ENCODE measurements around the gene CILP2. TPM values are rescaled to one million over a fixed set of nuclear protein-coding genes. Genes with fewer than 3 reads are reported as not detected.

Gene CILP2
- total and polyA plus RNA-seq, 4 donors, result 0.08 to 0.42 (median 0.09) TPM; not detected in 1

DNA sequence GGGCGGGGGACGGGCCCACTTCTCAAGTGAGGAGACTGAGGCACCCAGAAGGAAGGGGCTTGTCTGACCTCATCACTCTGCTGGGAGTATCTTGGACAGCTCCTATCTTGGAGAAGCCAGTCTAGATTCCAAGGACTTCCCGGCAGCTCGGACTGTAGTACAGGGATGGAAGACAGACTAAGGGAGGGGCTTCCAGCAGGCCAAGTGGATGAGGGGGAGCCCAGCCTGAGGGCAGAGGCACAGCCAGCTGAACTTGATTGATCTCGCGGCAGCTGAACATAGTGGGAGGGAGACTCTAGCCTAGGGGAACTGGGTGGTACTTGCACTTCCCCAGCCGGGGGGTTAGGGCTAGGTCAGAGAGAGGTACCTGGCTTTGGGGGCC, 711 bp downstream of the CILP2 start:
- TF ChIP-seq NR2F2 (IDR thresholded peaks at IDR 0.05) (no peak), FOXA2 (IDR thresholded peaks at IDR 0.05) (no peak), FOXA1 (IDR thresholded peaks at IDR 0.05) (no peak), SP1 (IDR thresholded peaks at IDR 0.05) (no peak), HNF4G (IDR thresholded peaks at IDR 0.05) (no peak), GABPA (IDR thresholded peaks at IDR 0.05 in 1 of 2, conservative IDR thresholded peaks at IDR 0.05 in 1 of 2) (no peak), RAD21 (IDR thresholded peaks at IDR 0.05) (no peak), HNF4A (conservative IDR thresholded peaks at IDR 0.05) (no peak), YY1 (IDR thresholded peaks at IDR 0.05) (no peak)
- TF ChIP-seq, protein P1, sequence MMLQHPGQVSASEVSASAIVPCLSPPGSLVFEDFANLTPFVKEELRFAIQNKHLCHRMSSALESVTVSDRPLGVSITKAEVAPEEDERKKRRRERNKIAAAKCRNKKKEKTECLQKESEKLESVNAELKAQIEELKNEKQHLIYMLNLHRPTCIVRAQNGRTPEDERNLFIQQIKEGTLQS (IDR thresholded peaks at IDR 0.05), result no peak
- TF ChIP-seq, protein P2, sequence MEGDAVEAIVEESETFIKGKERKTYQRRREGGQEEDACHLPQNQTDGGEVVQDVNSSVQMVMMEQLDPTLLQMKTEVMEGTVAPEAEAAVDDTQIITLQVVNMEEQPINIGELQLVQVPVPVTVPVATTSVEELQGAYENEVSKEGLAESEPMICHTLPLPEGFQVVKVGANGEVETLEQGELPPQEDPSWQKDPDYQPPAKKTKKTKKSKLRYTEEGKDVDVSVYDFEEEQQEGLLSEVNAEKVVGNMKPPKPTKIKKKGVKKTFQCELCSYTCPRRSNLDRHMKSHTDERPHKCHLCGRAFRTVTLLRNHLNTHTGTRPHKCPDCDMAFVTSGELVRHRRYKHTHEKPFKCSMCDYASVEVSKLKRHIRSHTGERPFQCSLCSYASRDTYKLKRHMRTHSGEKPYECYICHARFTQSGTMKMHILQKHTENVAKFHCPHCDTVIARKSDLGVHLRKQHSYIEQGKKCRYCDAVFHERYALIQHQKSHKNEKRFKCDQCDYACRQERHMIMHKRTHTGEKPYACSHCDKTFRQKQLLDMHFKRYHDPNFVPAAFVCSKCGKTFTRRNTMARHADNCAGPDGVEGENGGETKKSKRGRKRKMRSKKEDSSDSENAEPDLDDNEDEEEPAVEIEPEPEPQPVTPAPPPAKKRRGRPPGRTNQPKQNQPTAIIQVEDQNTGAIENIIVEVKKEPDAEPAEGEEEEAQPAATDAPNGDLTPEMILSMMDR (IDR thresholded peaks at IDR 0.05; ENCODE audit: low read depth, low read length, missing input control), result no peak
- no peak for DNase-seq (ENCODE audit: low spot score)
- Histone ChIP-seq H3K9me3 (ENCODE audit: control insufficient read depth in 4 of 4, low read length in 3 of 4) (peaks cover 0 to 3% (median 0%) of the 10 kb centered on the region in 4 donors), H3K4me3 (ENCODE audit: low read depth in 1 of 3, low read length in 3 of 3) (no peak overlapping the region), H3K36me3 (ENCODE audit: control insufficient read depth in 4 of 4, insufficient read depth in 3 of 4, low read depth in 1 of 4, low read length in 3 of 4) (no peaks in the 10 kb centered on the region), H3K27me3 (ENCODE audit: control insufficient read depth in 4 of 4, insufficient read depth in 4 of 4, low read length in 3 of 4) (peaks cover 0 to 8% (median 2%) of the 10 kb centered on the region in 4 donors), H3K4me1 (ENCODE audit: control insufficient read depth in 4 of 4, insufficient read depth in 4 of 4, low read length in 3 of 4) (peaks cover 0 to 9% (median 6%) of the 10 kb centered on the region in 4 donors), H3K27ac (ENCODE audit: low read depth in 1 of 2, low read length in 2 of 2) (no peak overlapping the region), H3K9ac (ENCODE audit: low read depth in 1 of 2, low read length in 2 of 2) (no peak overlapping the region)
- 34% methylated on average over 7 of the region's 7 CpGs for WGBS

DNA sequence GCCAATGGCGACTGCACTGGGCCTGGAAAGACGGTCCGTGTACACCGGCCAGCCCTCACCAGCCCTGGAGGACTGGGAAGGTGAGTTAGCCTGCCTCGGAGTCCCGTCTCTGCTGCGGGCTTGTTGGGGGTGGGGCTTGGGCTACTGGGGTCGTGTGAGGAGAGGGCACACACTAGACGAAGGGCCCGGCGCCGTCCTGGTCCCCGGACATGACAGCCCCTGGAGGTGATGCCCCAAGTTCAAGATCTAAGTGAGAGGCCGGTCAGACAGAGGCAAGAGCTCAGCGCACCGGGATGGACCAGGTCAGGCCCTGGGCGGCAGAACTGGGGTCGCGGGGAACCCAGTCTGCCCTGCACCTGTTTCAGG, 1.6 kb downstream of the CILP2 start:
- H3K27ac ChIP-seq (ENCODE audit: low read depth in 1 of 2, low read length in 2 of 2), result no peak overlapping the region
- H3K4me3 ChIP-seq (ENCODE audit: low read depth in 1 of 3, low read length in 3 of 3), result no peak overlapping the region
- peaks cover 0 to 8% (median 2%) of the 10 kb centered on the region in 4 donors for H3K27me3 ChIP-seq (ENCODE audit: control insufficient read depth in 4 of 4, insufficient read depth in 4 of 4, low read length in 3 of 4)
- H3K4me1 ChIP-seq (ENCODE audit: control insufficient read depth in 4 of 4, insufficient read depth in 4 of 4, low read length in 3 of 4), result peaks cover 0 to 9% (median 6%) of the 10 kb centered on the region in 4 donors
- TF ChIP-seq RAD21 (IDR thresholded peaks at IDR 0.05), result no peak
- no peaks in the 10 kb centered on the region for H3K36me3 ChIP-seq (ENCODE audit: control insufficient read depth in 4 of 4, insufficient read depth in 3 of 4, low read depth in 1 of 4, low read length in 3 of 4)
- 29% methylated on average over 19 of the region's 19 CpGs for WGBS
- no peak overlapping the region for H3K9ac ChIP-seq (ENCODE audit: low read depth in 1 of 2, low read length in 2 of 2)
- peaks cover 0 to 3% (median 0%) of the 10 kb centered on the region in 4 donors for H3K9me3 ChIP-seq (ENCODE audit: control insufficient read depth in 4 of 4, low read length in 3 of 4)
- DNase-seq (ENCODE audit: low spot score), result no peak

DNA sequence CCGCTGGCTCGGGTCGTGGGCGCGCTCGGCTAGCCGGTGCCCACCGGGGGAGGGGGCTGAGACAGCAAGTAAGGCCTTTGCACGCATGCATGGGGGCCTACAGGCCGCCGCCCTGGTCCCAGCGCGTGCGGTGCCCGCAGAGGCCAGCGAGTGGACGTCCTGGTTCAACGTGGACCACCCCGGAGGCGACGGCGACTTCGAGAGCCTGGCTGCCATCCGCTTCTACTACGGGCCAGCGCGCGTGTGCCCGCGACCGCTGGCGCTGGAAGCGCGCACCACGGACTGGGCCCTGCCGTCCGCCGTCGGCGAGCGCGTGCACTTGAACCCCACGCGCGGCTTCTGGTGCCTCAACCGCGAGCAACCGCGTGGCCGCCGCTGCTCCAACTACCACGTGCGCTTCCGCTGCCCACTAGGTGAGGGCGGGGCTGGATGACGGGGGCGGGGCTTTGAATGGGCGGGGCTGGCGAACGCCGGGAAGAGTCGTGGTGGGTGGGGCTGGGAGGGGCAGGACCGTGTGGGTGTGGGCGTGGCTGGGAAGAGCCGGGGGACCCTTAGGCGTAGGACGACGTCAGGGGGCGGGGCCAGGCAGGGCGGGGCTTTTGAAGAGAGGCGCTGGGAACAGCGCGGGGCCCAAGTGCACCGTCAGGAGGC, 2.1 kb downstream of the CILP2 start:
- Histone ChIP-seq H3K27me3 (ENCODE audit: control insufficient read depth in 4 of 4, insufficient read depth in 4 of 4, low read length in 3 of 4) (peaks cover 0 to 8% (median 2%) of the 10 kb centered on the region in 4 donors), H3K9ac (ENCODE audit: low read depth in 1 of 2, low read length in 2 of 2) (no peak overlapping the region), H3K36me3 (ENCODE audit: control insufficient read depth in 4 of 4, insufficient read depth in 3 of 4, low read depth in 1 of 4, low read length in 3 of 4) (no peaks in the 10 kb centered on the region), H3K4me3 (ENCODE audit: low read depth in 1 of 3, low read length in 3 of 3) (peak overlapping the region in 1 of 3 donors; percentile 8), H3K27ac (ENCODE audit: low read depth in 1 of 2, low read length in 2 of 2) (no peak overlapping the region), H3K4me1 (ENCODE audit: control insufficient read depth in 4 of 4, insufficient read depth in 4 of 4, low read length in 3 of 4) (peaks cover 0 to 9% (median 6%) of the 10 kb centered on the region in 4 donors), H3K9me3 (ENCODE audit: control insufficient read depth in 4 of 4, low read length in 3 of 4) (peaks cover 0 to 3% (median 0%) of the 10 kb centered on the region in 4 donors)
- TF ChIP-seq JUND (IDR thresholded peaks at IDR 0.05) (no peak), RXRA (IDR thresholded peaks at IDR 0.05) (no peak), NR2F2 (IDR thresholded peaks at IDR 0.05) (no peak), EGR1 (IDR thresholded peaks at IDR 0.05; ENCODE audit: low read depth in 2 of 2) (no peak), SP1 (IDR thresholded peaks at IDR 0.05) (no peak), HNF4G (IDR thresholded peaks at IDR 0.05) (no peak), RAD21 (IDR thresholded peaks at IDR 0.05) (no peak), FOXA1 (IDR thresholded peaks at IDR 0.05) (no peak), FOXA2 (IDR thresholded peaks at IDR 0.05) (no peak), GABPA (IDR thresholded peaks at IDR 0.05 in 1 of 2, conservative IDR thresholded peaks at IDR 0.05 in 1 of 2) (no peak)
- TF ChIP-seq, protein P3, sequence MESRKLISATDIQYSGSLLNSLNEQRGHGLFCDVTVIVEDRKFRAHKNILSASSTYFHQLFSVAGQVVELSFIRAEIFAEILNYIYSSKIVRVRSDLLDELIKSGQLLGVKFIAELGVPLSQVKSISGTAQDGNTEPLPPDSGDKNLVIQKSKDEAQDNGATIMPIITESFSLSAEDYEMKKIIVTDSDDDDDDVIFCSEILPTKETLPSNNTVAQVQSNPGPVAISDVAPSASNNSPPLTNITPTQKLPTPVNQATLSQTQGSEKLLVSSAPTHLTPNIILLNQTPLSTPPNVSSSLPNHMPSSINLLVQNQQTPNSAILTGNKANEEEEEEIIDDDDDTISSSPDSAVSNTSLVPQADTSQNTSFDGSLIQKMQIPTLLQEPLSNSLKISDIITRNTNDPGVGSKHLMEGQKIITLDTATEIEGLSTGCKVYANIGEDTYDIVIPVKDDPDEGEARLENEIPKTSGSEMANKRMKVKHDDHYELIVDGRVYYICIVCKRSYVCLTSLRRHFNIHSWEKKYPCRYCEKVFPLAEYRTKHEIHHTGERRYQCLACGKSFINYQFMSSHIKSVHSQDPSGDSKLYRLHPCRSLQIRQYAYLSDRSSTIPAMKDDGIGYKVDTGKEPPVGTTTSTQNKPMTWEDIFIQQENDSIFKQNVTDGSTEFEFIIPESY (IDR thresholded peaks at IDR 0.05), result no peak
- TF ChIP-seq, protein P4, sequence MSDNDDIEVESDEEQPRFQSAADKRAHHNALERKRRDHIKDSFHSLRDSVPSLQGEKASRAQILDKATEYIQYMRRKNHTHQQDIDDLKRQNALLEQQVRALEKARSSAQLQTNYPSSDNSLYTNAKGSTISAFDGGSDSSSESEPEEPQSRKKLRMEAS (IDR thresholded peaks at IDR 0.05), result no peak
- TF ChIP-seq, protein P1 (IDR thresholded peaks at IDR 0.05), result no peak
- DNase-seq (ENCODE audit: low spot score), result peak; percentile 95
- WGBS, result 14% methylated on average over 74 of the region's 74 CpGs

All from liver (tissue), 9 donors.